OCI-LY3 (cell line): ENCODE data around the gene KRIT1.

Source experiments
- EZH2phosphoT487 ChIP-seq: fragments of 200-600 bp; shearing (Covaris generic); IDR thresholded peaks from 2 replicates; pipeline ENCODE4 v1.6.1; 2018; ENCODE audit warnings: antibody characterized with exemption, mixed run types, low read depth
- TF ChIP-seq, protein P1 (sequence below): fragments of 200-600, 300-600 bp; sonication (generic); IDR thresholded peaks from 2 replicates; pipeline ENCODE4 v1.5.1; 2014; ENCODE audit warnings: antibody characterized with exemption, low read length, low read depth

DNA sequence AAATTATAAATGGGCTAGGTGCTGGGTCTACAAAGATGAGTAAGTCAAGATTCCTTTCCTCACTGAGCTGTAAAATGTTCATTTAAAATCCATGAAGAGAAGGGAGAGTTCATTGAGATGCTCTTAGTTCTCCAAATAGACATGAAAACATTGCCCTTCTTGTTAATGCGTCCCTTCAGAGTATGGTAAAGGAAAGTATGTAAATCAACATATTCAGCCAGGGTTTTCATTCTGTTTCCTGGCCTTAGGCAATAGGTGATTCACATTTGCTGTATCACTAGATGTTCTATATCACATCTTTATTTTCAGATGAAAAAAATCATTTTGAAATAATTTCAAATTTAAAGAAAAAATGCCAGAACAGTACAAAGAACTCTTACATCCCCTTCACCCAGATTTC is 5.5 kb upstream of the KRIT1 start:
- TF ChIP-seq, protein P1, sequence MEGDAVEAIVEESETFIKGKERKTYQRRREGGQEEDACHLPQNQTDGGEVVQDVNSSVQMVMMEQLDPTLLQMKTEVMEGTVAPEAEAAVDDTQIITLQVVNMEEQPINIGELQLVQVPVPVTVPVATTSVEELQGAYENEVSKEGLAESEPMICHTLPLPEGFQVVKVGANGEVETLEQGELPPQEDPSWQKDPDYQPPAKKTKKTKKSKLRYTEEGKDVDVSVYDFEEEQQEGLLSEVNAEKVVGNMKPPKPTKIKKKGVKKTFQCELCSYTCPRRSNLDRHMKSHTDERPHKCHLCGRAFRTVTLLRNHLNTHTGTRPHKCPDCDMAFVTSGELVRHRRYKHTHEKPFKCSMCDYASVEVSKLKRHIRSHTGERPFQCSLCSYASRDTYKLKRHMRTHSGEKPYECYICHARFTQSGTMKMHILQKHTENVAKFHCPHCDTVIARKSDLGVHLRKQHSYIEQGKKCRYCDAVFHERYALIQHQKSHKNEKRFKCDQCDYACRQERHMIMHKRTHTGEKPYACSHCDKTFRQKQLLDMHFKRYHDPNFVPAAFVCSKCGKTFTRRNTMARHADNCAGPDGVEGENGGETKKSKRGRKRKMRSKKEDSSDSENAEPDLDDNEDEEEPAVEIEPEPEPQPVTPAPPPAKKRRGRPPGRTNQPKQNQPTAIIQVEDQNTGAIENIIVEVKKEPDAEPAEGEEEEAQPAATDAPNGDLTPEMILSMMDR = no peak
- no peak for TF ChIP-seq EZH2phosphoT487
